A549 (cell line): ENCODE results near the gene NDUFS2. TPM values are rescaled to one million over a fixed set of nuclear protein-coding genes. Genes with fewer than 3 reads are reported as not detected.
A peak's percentile ranks its signal among the peaks of the same experiment; 100 is the strongest.

ENCODE experiments used
- ATAC-seq, 2 experiments: fragments of 200-7000 bp in 1 of 2; fragments of >200 bp in 1 of 2; cut with Nextera tagmentation in 1 of 2; cut with Tn5 transposase in 1 of 2; 3 replicates each; pipeline versions ENCODE4 v1.8.0 to v1.9.1; 2018 to 2020; ENCODE audit warnings: mild to moderate bottlenecking in 1 of 2, moderate library complexity in 1 of 2
- CTCF ChIA-PET: fragments of 300-600 bp; sonication (Branson Sonifier 250); formaldehyde crosslinking; extraction: SDS; loops from one replicate; lab custom pipeline; 2021; ENCODE audit warnings: antibody characterized with exemption, inconsistent platforms; lab: Yijun Ruan, JAX
- POLR2A ChIA-PET: fragments of 350-600 bp; formaldehyde crosslinking; extraction: SDS; loops from one replicate; lab custom pipeline; 2021; ENCODE audit warnings: antibody characterized with exemption, inconsistent platforms; lab: Yijun Ruan, JAX
- DNase-seq, 2 experiments: peaks; one replicate each; pipeline versions ENCODE4 v3.0.0 to v3.0.0-alpha.2; 2011 to 2016; ENCODE audit warnings: low read depth in 1 of 2, low spot score in 1 of 2
- FAIRE-seq: peaks from 2 replicates; lab custom pipeline; 2011; peaks lifted over from hg19 to GRCh38; lab: Jason Lieb, UNC
- H3K27ac ChIP-seq, 2 experiments: fragments of >200 bp; sonication (Bioruptor Twin); formaldehyde crosslinking; 3 replicates each; pipeline ENCODE4 v1.5.1; 2016 to 2017
- H3K4me1 ChIP-seq: fragments of >200 bp; sonication (Bioruptor Twin); formaldehyde crosslinking; 3 replicates; pipeline ENCODE4 v1.6.1; 2016
- H3K4me2 ChIP-seq: fragments of >200 bp; sonication (Bioruptor Twin); formaldehyde crosslinking; 3 replicates; pipeline ENCODE4 v1.6.1; 2016
- H3K4me3 ChIP-seq: fragments of >200 bp; sonication (Bioruptor Twin); formaldehyde crosslinking; 3 replicates; pipeline ENCODE4 v1.5.1; 2016
- H3K9me3 ChIP-seq: fragments of >200 bp; sonication (Bioruptor Twin); formaldehyde crosslinking; 3 replicates; pipeline ENCODE4 v1.6.1; 2016
- CBX2 ChIP-seq: fragments of 200-600 bp; sonication (generic); IDR thresholded peaks from 2 replicates; pipeline ENCODE4 v1.6.1; 2016; ENCODE audit warnings: low read depth, mild to moderate bottlenecking, borderline replicate concordance
- CHD4 ChIP-seq: fragments of 200-600 bp; sonication (generic); IDR thresholded peaks from 2 replicates; pipeline ENCODE4 v1.6.1; 2016; ENCODE audit warnings: antibody characterized with exemption, mild to moderate bottlenecking, borderline replicate concordance
- EHF ChIP-seq: fragments of 250-450 bp; sonication (Bioruptor Pico); IDR thresholded peaks from 2 replicates; pipeline ENCODE4 v1.5.0; 2020; ENCODE audit warnings: mild to moderate bottlenecking
- FOSB ChIP-seq: fragments of 250-450 bp; sonication (Bioruptor Pico); IDR thresholded peaks from 2 replicates; pipeline ENCODE4 v1.5.0; 2020; ENCODE audit warnings: mild to moderate bottlenecking, moderate library complexity
- FOXS1 ChIP-seq: fragments of 250-450 bp; sonication (Bioruptor Pico); IDR thresholded peaks from 2 replicates; pipeline ENCODE4 v1.5.0; 2020; ENCODE audit warnings: mild to moderate bottlenecking, moderate library complexity
- HEYL ChIP-seq: fragments of 250-450 bp; sonication (Bioruptor Pico); IDR thresholded peaks from 2 replicates; pipeline ENCODE4 v1.8.0; 2021; ENCODE audit warnings: mild to moderate bottlenecking, moderate library complexity
- HOXB5 ChIP-seq: fragments of 250-450 bp; sonication (Bioruptor Pico); IDR thresholded peaks from 2 replicates; pipeline ENCODE4 v1.5.0; 2020; ENCODE audit warnings: mild to moderate bottlenecking, moderate library complexity
- JUN ChIP-seq, 2 experiments: fragments of >200 bp; sonication (Bioruptor Twin); formaldehyde crosslinking; IDR thresholded peaks; 2 replicates in 1 of 2; 3 replicates in 1 of 2; pipeline ENCODE4 v1.6.1; 2016 to 2017
- KDM5A ChIP-seq: fragments of 200-600 bp; sonication (generic); IDR thresholded peaks from 2 replicates; pipeline ENCODE4 v1.6.1; 2016; ENCODE audit warnings: antibody characterized with exemption, mild to moderate bottlenecking
- MYC ChIP-seq: IDR thresholded peaks from 2 replicates; pipeline ENCODE4 v1.6.1; 2012; ENCODE audit warnings: mild to moderate bottlenecking, inconsistent platforms, low read length, improper control_type of control experiment, borderline replicate concordance
- NR3C1 ChIP-seq: fragments of >200 bp; sonication (Bioruptor Twin); formaldehyde crosslinking; IDR thresholded peaks from 3 replicates; pipeline ENCODE4 v1.6.1; 2017
- PHF8 ChIP-seq: fragments of 200-600 bp; sonication (generic); IDR thresholded peaks from 2 replicates; pipeline ENCODE4 v1.6.1; 2016; ENCODE audit warnings: low read depth, mild to moderate bottlenecking, antibody characterized with exemption, moderate library complexity, borderline replicate concordance
- POLR2A ChIP-seq: IDR thresholded peaks from 2 replicates; pipeline ENCODE4 v1.6.1; 2012; ENCODE audit warnings: mild to moderate bottlenecking, low read length
- RARB ChIP-seq: fragments of 250-450 bp; sonication (Bioruptor Pico); IDR thresholded peaks from 2 replicates; pipeline ENCODE4 v1.8.0; 2021; ENCODE audit warnings: mild to moderate bottlenecking, moderate library complexity
- RFX5 ChIP-seq: fragments of 450-650 bp; IDR thresholded peaks from 2 replicates; pipeline ENCODE4 v1.7.1; 2014; ENCODE audit warnings: antibody characterized with exemption, mild to moderate bottlenecking, moderate library complexity
- RNF2 ChIP-seq: fragments of 200-600 bp; sonication (generic); IDR thresholded peaks from 2 replicates; pipeline ENCODE4 v1.6.1; 2016; ENCODE audit warnings: low read depth, mild to moderate bottlenecking, antibody characterized with exemption, moderate library complexity, borderline replicate concordance
- SMC3 ChIP-seq: fragments of >200 bp; sonication (Bioruptor Twin); formaldehyde crosslinking; IDR thresholded peaks from 3 replicates; pipeline ENCODE4 v1.6.1; 2018; ENCODE audit warnings: inconsistent platforms
- TFCP2L1 ChIP-seq: fragments of 250-450 bp; sonication (Bioruptor Pico); IDR thresholded peaks from 2 replicates; pipeline ENCODE4 v1.5.0; 2021; ENCODE audit warnings: mild to moderate bottlenecking
- WGBS: methylation state at CpG from one replicate; pipeline ENCODE4 v1.1.6; 2017; ENCODE audit errors: missing lambda C conversion rate; 5-methylcytosine and 5-hydroxymethylcytosine counted together
- polyA plus RNA-seq, 4 experiments: library from polyadenylated mRNA; depleted of rRNA in 3 of 4; stranded (reverse); fragments of >200 nt; fragmentation: RNase III in 1 of 4; extraction: RNeasy Plus Mini Kit Qiagen cat#74134 plus additional on column Dnase treatment in 1 of 4; gene quantifications; 2 replicates in 3 of 4; 3 replicates in 1 of 4; pipeline ENCODE4 v1.2.3, GENCODE V29; 2011 to 2017
- TF ChIP-seq, protein P1 (sequence below): IDR thresholded peaks from 2 replicates; pipeline ENCODE4 v1.6.1; 2012; ENCODE audit warnings: low read depth, borderline replicate concordance
- TF ChIP-seq, protein P2 (sequence below): IDR thresholded peaks from 2 replicates; pipeline ENCODE4 v1.6.1; 2012
- TF ChIP-seq, protein P3 (sequence below): fragments of 450-650 bp; IDR thresholded peaks from 2 replicates; pipeline ENCODE4 v1.6.1; 2014; ENCODE audit warnings: antibody characterized with exemption
- TF ChIP-seq, protein P4 (sequence below): fragments of >200 bp; sonication (Bioruptor Twin); formaldehyde crosslinking; IDR thresholded peaks from 3 replicates; pipeline ENCODE4 v1.6.1; 2016

Gene NDUFS2
- polyA plus RNA-seq, 2 of the 4 experiments (the other 2 are of a cell fraction) = 142 to 144 TPM

DNA sequence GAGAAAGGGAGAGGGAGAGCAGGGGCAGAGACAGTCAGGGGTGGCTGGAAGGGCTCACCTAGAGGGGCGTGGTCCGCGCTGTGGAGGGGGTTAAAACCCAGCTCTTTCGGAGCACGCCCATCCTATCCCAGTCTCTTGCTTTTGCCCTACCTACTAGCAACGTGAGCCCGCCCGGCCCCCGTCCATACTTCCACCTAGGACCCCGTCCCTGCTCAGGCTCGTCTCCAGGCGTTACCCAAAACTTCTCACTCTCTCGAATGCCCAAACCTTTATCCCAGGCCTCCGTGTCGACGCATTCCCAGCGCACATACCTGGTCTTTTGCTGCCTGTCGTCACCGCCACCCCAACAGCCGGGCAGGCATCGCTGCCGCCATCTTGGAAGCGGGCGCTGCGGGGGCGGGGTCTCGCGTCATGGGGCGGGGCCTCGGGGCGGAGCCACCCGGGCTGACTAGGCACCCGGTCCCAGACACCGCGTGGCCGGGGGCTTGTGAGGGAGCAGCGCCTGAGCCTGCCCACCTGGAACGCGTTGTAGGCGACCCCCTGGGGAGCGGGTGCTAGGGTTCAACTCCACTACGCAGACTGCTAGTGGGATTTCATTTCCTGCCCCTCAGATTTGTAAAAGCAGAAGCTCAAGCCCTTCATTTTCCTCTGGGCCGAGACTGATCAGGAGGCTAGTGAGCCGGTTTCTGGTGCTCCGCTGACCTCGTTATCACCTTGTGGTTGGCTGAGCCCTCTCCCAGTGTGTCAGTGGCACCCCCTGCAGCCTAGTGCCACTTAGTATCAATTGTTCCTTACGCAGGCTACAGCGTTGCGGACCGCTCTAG, 24.8 kb upstream of the NDUFS2 start, which contains the start of gene B4GALT3:
B4GALT3 (minus strand) TSS at position 396 of the 824 bp plus-strand sequence. CDS start 1,447 bp downstream, outside the sequence.
- DNase-seq = peak; percentile 81 to 93
- CTCF ChIA-PET = interaction anchor here (0.6 to 2.1 kb wide), 4 partner anchors 14 to 205 kb away, joined by 3 to 6 read pairs (median 4); no protein-coding TSS in a partner anchor
- Histone ChIP-seq H3K4me1 (peaks cover 16% of the 10 kb centered on the region), H3K4me3 (peak within 1 kb of the TSS; percentile 63), H3K27ac (peak within 1 kb of the TSS; percentile 83 to 91), H3K9me3 (no peaks in the 10 kb centered on the region), H3K4me2 (peak within 1 kb of the TSS; percentile 93)
- POLR2A ChIA-PET = interaction anchor here (0.8 to 2.2 kb wide), 6 partner anchors 10 to 48 kb away, joined by 3 to 25 read pairs (median 4); partner anchors contain the start of genes DEDD, PPOX, TOMM40L and UFC1
- no peak for FAIRE-seq
- ATAC-seq = peak; percentile 91 to 96
- TF ChIP-seq TFCP2L1 (CRISPR knock-in tag) = peak; percentile 15; the same call in 1 of the 2 replicates
- TF ChIP-seq, protein P1, sequence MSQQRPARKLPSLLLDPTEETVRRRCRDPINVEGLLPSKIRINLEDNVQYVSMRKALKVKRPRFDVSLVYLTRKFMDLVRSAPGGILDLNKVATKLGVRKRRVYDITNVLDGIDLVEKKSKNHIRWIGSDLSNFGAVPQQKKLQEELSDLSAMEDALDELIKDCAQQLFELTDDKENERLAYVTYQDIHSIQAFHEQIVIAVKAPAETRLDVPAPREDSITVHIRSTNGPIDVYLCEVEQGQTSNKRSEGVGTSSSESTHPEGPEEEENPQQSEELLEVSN = peak; percentile 82
- TF ChIP-seq, protein P2, sequence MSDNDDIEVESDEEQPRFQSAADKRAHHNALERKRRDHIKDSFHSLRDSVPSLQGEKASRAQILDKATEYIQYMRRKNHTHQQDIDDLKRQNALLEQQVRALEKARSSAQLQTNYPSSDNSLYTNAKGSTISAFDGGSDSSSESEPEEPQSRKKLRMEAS = peak; percentile 97
- TF ChIP-seq, protein P3, sequence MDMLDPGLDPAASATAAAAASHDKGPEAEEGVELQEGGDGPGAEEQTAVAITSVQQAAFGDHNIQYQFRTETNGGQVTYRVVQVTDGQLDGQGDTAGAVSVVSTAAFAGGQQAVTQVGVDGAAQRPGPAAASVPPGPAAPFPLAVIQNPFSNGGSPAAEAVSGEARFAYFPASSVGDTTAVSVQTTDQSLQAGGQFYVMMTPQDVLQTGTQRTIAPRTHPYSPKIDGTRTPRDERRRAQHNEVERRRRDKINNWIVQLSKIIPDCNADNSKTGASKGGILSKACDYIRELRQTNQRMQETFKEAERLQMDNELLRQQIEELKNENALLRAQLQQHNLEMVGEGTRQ = no peak
- peak; percentile 97 for TF ChIP-seq MYC
- TF ChIP-seq RNF2 = no peak
- TF ChIP-seq JUN (IDR thresholded peaks at IDR 0.05) = peak; percentile 72 to 81; a peak in 4 of 5 replicates
- 0 out of 2 replicates have a peak, but pooled peaks have one; percentile 46 for TF ChIP-seq HOXB5 (CRISPR knock-in tag)
- no peak for TF ChIP-seq HEYL
- no peak for TF ChIP-seq SMC3
- TF ChIP-seq KDM5A = 0 out of 2 replicates have a peak, but pooled peaks have one; percentile 44
- TF ChIP-seq, protein P4, sequence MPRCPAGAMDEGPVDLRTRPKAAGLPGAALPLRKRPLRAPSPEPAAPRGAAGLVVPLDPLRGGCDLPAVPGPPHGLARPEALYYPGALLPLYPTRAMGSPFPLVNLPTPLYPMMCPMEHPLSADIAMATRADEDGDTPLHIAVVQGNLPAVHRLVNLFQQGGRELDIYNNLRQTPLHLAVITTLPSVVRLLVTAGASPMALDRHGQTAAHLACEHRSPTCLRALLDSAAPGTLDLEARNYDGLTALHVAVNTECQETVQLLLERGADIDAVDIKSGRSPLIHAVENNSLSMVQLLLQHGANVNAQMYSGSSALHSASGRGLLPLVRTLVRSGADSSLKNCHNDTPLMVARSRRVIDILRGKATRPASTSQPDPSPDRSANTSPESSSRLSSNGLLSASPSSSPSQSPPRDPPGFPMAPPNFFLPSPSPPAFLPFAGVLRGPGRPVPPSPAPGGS = peak; percentile 74; the same call in 2 of the 3 replicates
- TF ChIP-seq CBX2 = no peak
- TF ChIP-seq EHF (CRISPR knock-in tag) = 0 out of 2 replicates have a peak, but pooled peaks have one; percentile 40
- TF ChIP-seq POLR2A = peak; percentile 98
- peak; percentile 87 for TF ChIP-seq PHF8
- no peak for TF ChIP-seq CHD4
- no peak for TF ChIP-seq FOXS1 (CRISPR knock-in tag)
- WGBS = 15% methylated on average over 29 of the region's 50 CpGs

DNA sequence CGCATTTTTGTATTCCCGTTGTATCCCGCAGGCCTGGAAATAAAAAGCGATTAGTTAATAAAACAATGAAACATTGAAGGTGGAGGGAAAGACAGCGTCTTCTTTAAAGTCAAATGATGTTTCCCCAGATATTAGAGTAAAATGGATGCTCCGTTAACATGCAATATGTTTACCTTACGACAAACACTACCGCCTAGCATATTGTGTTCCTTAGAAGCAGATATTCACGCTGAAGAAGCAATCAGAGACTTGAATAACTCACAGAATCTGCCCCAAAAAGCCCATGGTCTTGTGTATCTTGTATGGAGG, 24.3 kb upstream of the NDUFS2 start:
- Histone ChIP-seq H3K4me3 (peak overlapping the region; percentile 63), H3K27ac (peak overlapping the region; percentile 83 to 91), H3K4me1 (peaks cover 22% of the 10 kb centered on the region), H3K4me2 (peak overlapping the region; percentile 93), H3K9me3 (no peaks in the 10 kb centered on the region)
- ATAC-seq = no peak
- DNase-seq = no peak
- POLR2A ChIA-PET = interaction anchor here (1.5 to 2.2 kb wide), 2 partner anchors 9 to 12 kb away, joined by 3 to 25 read pairs; partner anchors contain the start of gene PPOX
- FAIRE-seq = no peak
- TF ChIP-seq RFX5 = no peak
- TF ChIP-seq MYC = no peak
- TF ChIP-seq JUN (IDR thresholded peaks at IDR 0.05) = no peak
- no peak for TF ChIP-seq POLR2A
- no peak for TF ChIP-seq FOSB (CRISPR knock-in tag)
- TF ChIP-seq CBX2 = no peak
- no peak for TF ChIP-seq RNF2
- no peak for TF ChIP-seq RARB (CRISPR knock-in tag)
- TF ChIP-seq NR3C1 = no peak
- 90% methylated on average over 9 of the region's 9 CpGs for WGBS
- CTCF ChIA-PET = interaction anchor here (0.7 to 2.1 kb wide), 2 partner anchors 13 to 16 kb away, joined by 3 to 4 read pairs; no protein-coding TSS in a partner anchor
